ENCODE measurements around the gene CHST7.

Gene CHST7

GRCh38 chrX:46627062-46627461, 53.5 kb downstream of the CHST7 start:
- TF ChIP-seq CTCF (IDR thresholded peaks at IDR 0.05; ENCODE audit: low read depth, low read length) = no peak

GRCh38 chrX:46627711-46628419, 54.3 kb downstream of the CHST7 start:
- no peak overlapping the region for H3K4me3 ChIP-seq (ENCODE audit: low read depth, low read length)

More at GRCh38 chrX:46627062-46627461, 53.5 kb downstream of the CHST7 start:
- H3K4me3 ChIP-seq (ENCODE audit: low read depth, low read length) = no peak overlapping the region

GRCh38 chrX:46628460-46629371, 55.2 kb downstream of the CHST7 start:
- no peak for TF ChIP-seq CTCF (IDR thresholded peaks at IDR 0.05; ENCODE audit: low read depth, low read length)
- no peak overlapping the region for H3K4me3 ChIP-seq (ENCODE audit: low read depth, low read length)

More at GRCh38 chrX:46627711-46628419, 54.3 kb downstream of the CHST7 start:
- TF ChIP-seq CTCF (IDR thresholded peaks at IDR 0.05; ENCODE audit: low read depth, low read length) = no peak

- no peak for TF ChIP-seq CTCF (IDR thresholded peaks at IDR 0.05; ENCODE audit: low read depth, low read length)
- H3K4me3 ChIP-seq (ENCODE audit: low read depth, low read length) = no peak overlapping the region
These were observed 56.6 kb downstream of the CHST7 start for GRCh38 chrX:46630141-46630540.

- no peak overlapping the region for H3K4me3 ChIP-seq (ENCODE audit: low read depth, low read length)
- TF ChIP-seq CTCF (IDR thresholded peaks at IDR 0.05; ENCODE audit: low read depth, low read length) = no peak
These were observed 61.0 kb downstream of the CHST7 start for GRCh38 chrX:46634577-46634976.

GRCh38 chrX:46635186-46635585, 61.6 kb downstream of the CHST7 start:
- no peak overlapping the region for H3K4me3 ChIP-seq (ENCODE audit: low read depth, low read length)
- TF ChIP-seq CTCF (IDR thresholded peaks at IDR 0.05; ENCODE audit: low read depth, low read length) = no peak

- H3K4me3 ChIP-seq (ENCODE audit: low read depth, low read length) = no peak overlapping the region
- no peak for TF ChIP-seq CTCF (IDR thresholded peaks at IDR 0.05; ENCODE audit: low read depth, low read length)
These were observed 62.7 kb downstream of the CHST7 start for GRCh38 chrX:46636223-46636622.

Measured in WI38 (cell line).